Mucosa of rectum (tissue), 2 donors: ENCODE data around the gene ZNF138.
"Not testable (repeated sequence)": the region's sequence is repeated elsewhere in the genome, so short reads cannot be mapped to it uniquely, and the experiment has no call there.

Experiments
- H3K27ac ChIP-seq, 2 donors: one replicate each; pipeline ENCODE4 v1.7.0; 2013; ENCODE audit warnings: inconsistent platforms in 2 of 2, low read depth in 2 of 2, low read length in 2 of 2
- H3K27me3 ChIP-seq, 2 donors: one replicate each; pipeline ENCODE4 v1.7.0; 2013; ENCODE audit warnings: low read length in 2 of 2; ENCODE audit not compliant: control insufficient read depth in 2 of 2, insufficient read depth in 2 of 2
- H3K36me3 ChIP-seq, 2 donors: one replicate each; pipeline ENCODE4 v1.7.0; 2013; ENCODE audit warnings: low read length in 2 of 2; ENCODE audit not compliant: control insufficient read depth in 2 of 2, insufficient read depth in 2 of 2
- H3K4me1 ChIP-seq, 2 donors: one replicate each; pipeline ENCODE4 v1.7.0; 2013; ENCODE audit warnings: low read length in 2 of 2, mild to moderate bottlenecking in 1 of 2; ENCODE audit not compliant: control insufficient read depth in 2 of 2, insufficient read depth in 2 of 2
- H3K4me3 ChIP-seq, 2 donors: one replicate each; pipeline ENCODE4 v1.7.0; 2013; ENCODE audit warnings: low read length in 2 of 2
- H3K9ac ChIP-seq, 2 donors: one replicate each; pipeline ENCODE4 v1.7.0; 2013; ENCODE audit warnings: low read length in 2 of 2, low read depth in 1 of 2, mild to moderate bottlenecking in 1 of 2
- H3K9me3 ChIP-seq, 2 donors: one replicate each; pipeline ENCODE4 v1.7.0; 2013; ENCODE audit warnings: low read length in 2 of 2; ENCODE audit not compliant: control insufficient read depth in 2 of 2
- donor health status: healthy.
- donor health status: Normal muscosa, but diverticular disease.

Gene ZNF138

DNA sequence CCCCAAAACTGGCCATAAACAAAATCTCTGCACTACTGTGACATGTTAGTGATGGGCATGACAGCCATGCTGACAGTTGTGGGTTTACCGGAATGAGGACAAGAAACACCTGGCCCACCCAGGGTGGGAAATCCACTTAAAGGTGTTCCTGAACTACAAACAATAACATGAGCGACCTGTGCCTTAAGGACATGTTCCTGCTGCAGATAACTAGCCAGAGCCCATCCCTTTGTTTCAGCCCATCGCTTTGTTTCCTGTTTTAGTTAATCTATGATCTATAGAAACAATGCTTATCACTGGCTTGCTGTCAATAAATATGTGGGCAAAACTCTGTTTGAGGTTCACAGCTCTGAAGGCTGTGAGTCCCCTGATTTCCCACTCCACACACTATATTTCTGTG lies 69.3 kb downstream of the ZNF138 start:
- not testable (repeated sequence) for H3K27me3 ChIP-seq, H3K4me3 ChIP-seq, H3K9ac ChIP-seq

DNA sequence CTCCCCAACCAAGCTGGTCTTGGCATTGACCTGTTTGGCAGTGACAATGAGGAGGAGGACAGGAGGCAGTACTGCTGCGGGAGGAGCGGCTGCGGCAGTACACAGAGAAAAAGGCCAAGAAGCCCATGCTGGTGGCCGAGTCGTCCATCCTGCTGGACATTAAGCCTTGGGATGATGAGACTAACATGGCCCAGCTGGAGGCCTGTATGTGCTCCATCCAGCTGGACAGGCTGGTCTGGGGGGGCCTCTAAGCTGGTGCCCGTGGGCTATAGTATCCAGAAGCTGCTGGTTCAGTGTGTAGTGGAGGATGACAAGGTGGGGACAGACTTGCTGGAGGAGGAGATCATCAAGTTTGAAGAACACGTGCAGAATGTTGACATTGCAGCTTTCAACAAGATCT lies 69.7 kb downstream of the ZNF138 start:
- no peaks in the 10 kb centered on the region for H3K27me3 ChIP-seq
- H3K9me3 ChIP-seq = no peaks in the 10 kb centered on the region
- no peaks in the 10 kb centered on the region for H3K4me1 ChIP-seq
- H3K27ac ChIP-seq = no peak overlapping the region
- no peak overlapping the region for H3K4me3 ChIP-seq
- no peaks in the 10 kb centered on the region for H3K36me3 ChIP-seq
- no peak overlapping the region for H3K9ac ChIP-seq

More for the DNA sequence above, 69.3 kb downstream of the ZNF138 start:
- not testable (repeated sequence) for H3K4me1 ChIP-seq, H3K9me3 ChIP-seq, H3K36me3 ChIP-seq, H3K27ac ChIP-seq

DNA sequence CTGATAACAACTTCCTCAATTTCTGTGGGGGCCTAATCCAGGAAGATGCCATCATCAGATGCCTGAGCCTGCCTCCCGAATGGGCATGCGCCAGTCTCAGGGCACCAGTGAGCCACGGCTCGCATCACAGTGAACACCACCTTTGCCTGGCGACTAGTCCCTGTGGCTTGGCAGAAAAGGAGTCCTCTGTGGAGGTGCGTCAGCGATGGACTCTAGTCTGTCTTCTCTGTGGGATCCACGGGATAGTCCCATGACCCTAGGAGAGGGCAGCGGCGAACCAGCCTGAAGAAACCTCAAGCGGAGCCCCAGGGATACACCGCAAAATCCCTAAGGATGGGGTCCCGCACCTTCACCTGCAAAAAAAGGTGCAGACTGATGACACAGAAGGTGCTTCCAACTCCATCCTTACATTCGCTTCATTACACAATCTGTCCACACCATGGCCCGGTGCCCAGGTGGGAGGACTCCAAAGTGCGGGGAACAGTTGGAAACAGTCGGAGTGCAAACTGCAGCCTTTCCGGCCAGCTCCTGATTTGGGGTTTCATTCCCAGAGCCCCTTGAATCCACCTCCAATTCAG lies 73.7 kb downstream of the ZNF138 start:
- Histone ChIP-seq H3K9ac (no peak overlapping the region), H3K27me3 (no peaks in the 10 kb centered on the region), H3K9me3 (no peaks in the 10 kb centered on the region)

DNA sequence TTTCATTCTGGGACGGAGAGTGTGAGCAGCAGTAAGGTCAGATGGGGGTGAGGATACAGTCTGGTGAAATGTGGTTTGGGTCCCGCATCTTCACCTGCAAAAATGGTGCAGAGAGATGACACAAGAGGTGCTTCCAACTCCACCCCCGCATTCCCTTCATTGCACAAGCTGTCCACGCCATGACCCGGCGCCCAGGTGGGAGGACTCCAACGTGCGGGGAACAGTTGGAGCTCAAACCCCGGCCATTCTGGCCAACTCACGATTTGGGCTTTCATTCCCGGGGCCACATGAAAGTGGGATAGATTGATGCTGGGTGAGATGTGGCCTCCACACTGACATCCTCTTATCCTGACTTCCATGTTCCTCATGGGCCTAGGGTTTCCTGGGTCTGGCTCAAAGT lies 74.3 kb downstream of the ZNF138 start:
- Histone ChIP-seq H3K4me3 (no peak overlapping the region), H3K27me3 (no peaks in the 10 kb centered on the region), H3K36me3 (no peaks in the 10 kb centered on the region), H3K9ac (no peak overlapping the region), H3K9me3 (no peaks in the 10 kb centered on the region), H3K27ac (no peak overlapping the region), H3K4me1 (no peaks in the 10 kb centered on the region)

More for the DNA sequence above, 73.7 kb downstream of the ZNF138 start:
- Histone ChIP-seq H3K36me3 (no peaks in the 10 kb centered on the region), H3K27ac (no peak overlapping the region), H3K4me1 (no peaks in the 10 kb centered on the region), H3K4me3 (no peak overlapping the region)

DNA sequence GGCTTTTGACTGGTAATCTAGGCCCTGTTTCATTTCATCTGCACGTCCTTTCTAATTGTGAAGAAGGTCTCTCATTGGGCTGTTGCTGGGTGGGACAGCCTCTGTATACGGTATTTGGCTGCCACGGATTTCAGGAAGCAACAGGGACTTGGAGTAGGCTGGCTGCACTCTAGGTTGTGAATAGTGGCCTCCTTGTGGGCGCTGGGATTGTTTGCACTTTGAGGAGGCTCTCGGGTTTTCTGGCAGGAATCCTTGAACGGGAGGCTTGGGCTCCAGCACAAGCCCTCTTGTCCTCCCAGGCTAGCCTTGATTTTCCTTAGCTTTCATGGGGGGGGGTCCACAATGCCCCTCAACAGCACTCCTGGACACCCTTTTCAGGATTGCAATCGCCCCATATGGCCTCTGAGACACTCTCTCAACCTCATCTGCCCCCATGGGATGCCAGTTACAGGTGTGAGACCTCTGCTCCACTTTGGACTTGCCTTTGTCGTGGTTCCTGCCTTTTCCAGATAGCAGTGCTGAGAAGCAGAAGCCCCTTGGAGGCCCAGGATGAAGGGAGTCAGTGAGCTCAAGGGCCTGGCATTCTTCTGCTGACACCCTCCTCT lies 75.0 kb downstream of the ZNF138 start:
- Histone ChIP-seq H3K27me3 (no peaks in the 10 kb centered on the region), H3K4me1 (no peaks in the 10 kb centered on the region), H3K9me3 (no peaks in the 10 kb centered on the region), H3K4me3 (no peak overlapping the region), H3K36me3 (no peaks in the 10 kb centered on the region), H3K27ac (no peak overlapping the region), H3K9ac (no peak overlapping the region)

DNA sequence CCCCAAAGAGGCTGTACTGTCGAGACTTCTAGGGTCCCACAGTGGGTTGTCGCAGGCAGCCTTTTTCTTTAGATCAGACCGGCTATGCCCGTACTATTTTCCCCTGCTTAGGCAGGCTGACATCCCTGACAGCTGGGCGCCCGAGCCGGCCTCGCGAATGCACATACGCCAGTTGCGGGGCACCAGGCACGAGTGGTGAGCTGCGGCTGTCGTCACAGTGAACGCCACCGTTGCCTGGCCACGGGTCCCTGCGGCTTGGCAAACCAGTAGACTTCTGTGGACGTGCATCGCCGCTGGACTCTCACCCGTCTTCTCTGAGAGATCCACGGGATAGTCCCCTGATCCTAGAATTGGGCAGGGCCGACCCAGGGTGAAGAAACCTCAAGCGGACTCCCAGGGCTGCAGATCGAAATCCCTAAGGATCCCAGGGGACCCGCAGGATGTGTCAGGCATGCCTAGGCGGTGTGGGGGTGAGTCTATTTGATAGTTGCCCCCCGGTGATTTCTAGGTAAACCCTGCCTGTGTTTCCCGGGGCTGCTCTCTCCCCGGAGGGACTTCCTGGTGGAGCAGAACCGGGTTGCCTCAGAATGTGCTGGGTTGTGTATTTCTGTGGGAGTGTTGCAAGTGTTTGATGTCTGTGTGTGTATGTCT lies 75.8 kb downstream of the ZNF138 start:
- H3K9me3 ChIP-seq = no peaks in the 10 kb centered on the region
- no peaks in the 10 kb centered on the region for H3K36me3 ChIP-seq
- H3K9ac ChIP-seq = no peak overlapping the region
- H3K27ac ChIP-seq = no peak overlapping the region
- H3K4me1 ChIP-seq = no peaks in the 10 kb centered on the region
- H3K4me3 ChIP-seq = no peak overlapping the region
- H3K27me3 ChIP-seq = no peaks in the 10 kb centered on the region

DNA sequence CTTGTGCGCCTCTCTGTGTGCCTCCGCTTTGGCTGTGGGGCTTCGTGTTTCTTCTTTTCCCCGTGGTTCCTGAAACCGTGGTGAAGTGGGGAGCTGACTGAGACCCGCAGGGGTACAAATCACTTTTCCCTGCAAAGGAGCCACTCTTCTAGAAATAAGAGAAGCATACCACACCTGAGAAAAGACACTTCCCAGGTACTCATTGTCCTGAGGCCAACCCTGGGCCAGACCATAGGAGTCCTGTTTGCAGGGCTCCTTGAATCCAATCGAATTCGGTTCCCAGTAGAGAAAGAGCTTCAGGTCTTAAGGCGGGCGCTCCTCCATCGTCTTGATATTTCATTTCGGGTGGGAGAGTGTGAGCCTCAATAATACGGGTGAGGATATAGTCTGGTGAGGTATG lies 76.4 kb downstream of the ZNF138 start:
- no peaks in the 10 kb centered on the region for H3K27me3 ChIP-seq
- no peaks in the 10 kb centered on the region for H3K9me3 ChIP-seq
- H3K4me3 ChIP-seq = no peak overlapping the region
- no peaks in the 10 kb centered on the region for H3K36me3 ChIP-seq
- H3K4me1 ChIP-seq = no peaks in the 10 kb centered on the region
- no peak overlapping the region for H3K9ac ChIP-seq
- H3K27ac ChIP-seq = no peak overlapping the region

DNA sequence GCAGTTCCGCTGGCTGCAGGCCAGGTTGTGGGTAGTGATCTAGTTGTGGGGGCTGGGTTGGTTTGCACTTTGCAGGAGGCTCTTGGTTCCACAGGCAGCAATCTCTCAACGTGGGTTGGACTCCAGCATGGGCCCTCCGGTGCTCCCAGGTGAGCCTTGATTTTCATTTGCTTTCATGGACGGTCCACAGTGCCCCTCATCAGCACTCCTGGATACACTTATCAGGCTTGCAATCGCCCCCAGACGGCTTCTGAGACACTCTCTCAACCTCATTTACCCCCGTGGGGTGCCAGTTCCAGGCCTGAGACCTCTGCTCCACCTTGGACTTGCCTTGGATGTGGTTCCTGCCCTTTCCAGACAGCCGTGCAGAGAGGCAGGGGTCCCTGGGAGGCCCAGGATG lies 77.5 kb downstream of the ZNF138 start:
- Histone ChIP-seq H3K4me3 (no peak overlapping the region), H3K36me3 (no peaks in the 10 kb centered on the region), H3K4me1 (no peaks in the 10 kb centered on the region), H3K9ac (no peak overlapping the region), H3K27me3 (no peaks in the 10 kb centered on the region), H3K27ac (no peak overlapping the region), H3K9me3 (no peaks in the 10 kb centered on the region)

DNA sequence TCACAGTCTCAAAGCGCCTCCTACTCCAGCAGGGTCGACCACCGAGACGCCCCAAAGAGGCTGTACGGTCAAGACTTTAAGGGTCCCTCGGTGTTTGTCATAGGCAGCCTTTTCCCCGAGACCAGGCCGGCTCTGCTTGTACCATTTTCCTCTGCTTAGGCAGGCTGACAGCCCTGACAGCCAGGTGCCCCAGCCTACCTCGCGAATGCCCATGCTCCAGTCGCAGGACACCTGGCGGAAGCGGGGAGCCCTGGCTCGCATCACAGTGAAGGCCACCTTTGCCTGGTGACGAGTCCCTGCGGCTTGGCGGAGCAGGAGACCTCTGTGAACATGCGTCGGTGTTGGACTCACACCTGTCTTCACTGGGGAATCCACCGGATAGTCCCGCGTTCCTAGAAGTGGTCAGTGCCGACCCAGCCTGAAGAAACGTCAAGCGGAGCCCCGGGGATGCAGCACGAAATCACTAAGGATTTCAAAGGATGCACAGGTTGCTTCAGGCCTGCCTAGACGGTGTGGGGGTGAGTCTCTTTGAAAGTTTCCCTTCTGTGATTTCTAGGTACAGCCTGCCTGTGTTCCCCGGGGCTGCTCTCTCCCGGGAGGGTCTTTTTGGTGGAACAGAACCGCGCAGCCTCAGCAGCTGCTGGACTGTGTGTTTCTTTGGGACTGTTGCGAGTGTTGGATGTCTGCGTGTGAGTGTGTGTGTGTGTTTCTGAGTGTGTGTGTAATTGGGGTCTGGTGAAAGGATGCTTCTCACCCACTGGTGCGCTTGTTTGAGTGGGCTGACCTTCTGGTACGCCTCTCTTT lies 78.3 kb downstream of the ZNF138 start:
- no peaks in the 10 kb centered on the region for H3K36me3 ChIP-seq
- H3K4me3 ChIP-seq = no peak overlapping the region
- H3K27me3 ChIP-seq = no peaks in the 10 kb centered on the region
- H3K9ac ChIP-seq = no peak overlapping the region
- H3K4me1 ChIP-seq = no peaks in the 10 kb centered on the region
- no peaks in the 10 kb centered on the region for H3K9me3 ChIP-seq
- H3K27ac ChIP-seq = no peak overlapping the region

DNA sequence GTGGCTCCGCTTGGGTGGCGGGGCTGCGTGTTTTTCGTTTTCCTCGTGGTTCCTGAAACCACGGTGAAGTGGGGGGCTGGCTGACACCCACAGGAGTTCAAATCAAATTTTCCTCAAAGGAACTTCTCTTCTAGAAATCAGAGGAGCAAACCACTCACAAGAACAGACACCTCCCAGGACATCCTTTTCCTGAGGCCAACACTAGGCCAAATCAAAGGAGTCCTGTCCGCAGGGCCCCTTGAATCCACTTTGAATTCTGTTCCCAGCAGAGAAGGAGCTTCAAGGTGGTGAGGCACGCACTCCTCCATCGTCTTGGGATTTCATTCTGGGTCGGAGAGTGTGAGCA lies 78.9 kb downstream of the ZNF138 start:
- H3K27ac ChIP-seq = no peak overlapping the region
- H3K27me3 ChIP-seq = no peaks in the 10 kb centered on the region
- no peak overlapping the region for H3K4me3 ChIP-seq
- H3K4me1 ChIP-seq = no peaks in the 10 kb centered on the region
- H3K9ac ChIP-seq = no peak overlapping the region
- no peaks in the 10 kb centered on the region for H3K36me3 ChIP-seq
- no peaks in the 10 kb centered on the region for H3K9me3 ChIP-seq
